Measurements from ENCODE around the gene GSTM3. TPM values are rescaled to one million over a fixed set of nuclear protein-coding genes. Genes with fewer than 3 reads are reported as not detected.
"Not testable (repeated sequence)": the region's sequence is repeated elsewhere in the genome, so short reads cannot be mapped to it uniquely, and the experiment has no call there.

GSTM3 gene
- total and polyA plus RNA-seq, 7 experiments from 2014 or later, result 1.9 to 130 (median 11.9) TPM

GRCh38 chr1:109709822-109710221, 31.0 kb downstream of the GSTM3 start:
- intact Hi-C loops (cut with micrococcal nuclease), result loop anchor here in 1 of 2 donors (5.0 kb wide), 1 partner anchor 43 kb away; the partner anchor contains the start of gene GSTM2
- Mint-ChIP-seq H3K9me3 (peaks cover 4 to 25% (median 11%) of the 10 kb centered on the region in 11 donors), H3K27me3 (peaks cover 12 to 15% (median 13%) of the 10 kb centered on the region in 5 donors), H3K36me3 (peaks cover 7 to 37% (median 12%) of the 10 kb centered on the region in 5 donors)
- H3K27ac Mint-ChIP-seq; H3K27ac ChIP-seq (ENCODE audit: low read depth, low read length); ATAC-seq; DNase-seq; H3K4me1 ChIP-seq (ENCODE audit: control insufficient read depth in 2 of 2, insufficient read depth in 2 of 2, low read length in 2 of 2); H3K27me3 ChIP-seq (ENCODE audit: control insufficient read depth in 2 of 2, insufficient read depth in 2 of 2, low read length in 2 of 2); CTCF ChIA-PET; H3K4me3 ChIP-seq (ENCODE audit: low read length); H3K4me1 Mint-ChIP-seq; H3K9me3 ChIP-seq (ENCODE audit: control insufficient read depth in 2 of 3, low read length in 3 of 3); H3K36me3 ChIP-seq (ENCODE audit: control insufficient read depth in 2 of 3, insufficient read depth in 3 of 3, low read length in 3 of 3); H3K4me3 Mint-ChIP-seq: not testable (repeated sequence)
- POLR2A ChIA-PET, result interaction anchor here (0.6 kb wide), 1 partner anchor 38 kb away, joined by 5 read pairs; no protein-coding TSS in a partner anchor

- CTCF ChIA-PET; H3K9me3 ChIP-seq (ENCODE audit: control insufficient read depth in 2 of 3, low read length in 3 of 3); H3K27ac ChIP-seq (ENCODE audit: low read depth, low read length); H3K27me3 ChIP-seq (ENCODE audit: control insufficient read depth in 2 of 2, insufficient read depth in 2 of 2, low read length in 2 of 2); H3K4me3 ChIP-seq (ENCODE audit: low read length); H3K27ac Mint-ChIP-seq; DNase-seq; H3K36me3 ChIP-seq (ENCODE audit: control insufficient read depth in 2 of 3, insufficient read depth in 3 of 3, low read length in 3 of 3); ATAC-seq; POLR2A ChIA-PET; H3K4me1 ChIP-seq (ENCODE audit: control insufficient read depth in 2 of 2, insufficient read depth in 2 of 2, low read length in 2 of 2); H3K4me3 Mint-ChIP-seq; H3K4me1 Mint-ChIP-seq: not testable (repeated sequence)
- peaks cover 4 to 32% (median 13%) of the 10 kb centered on the region in 11 donors for H3K9me3 Mint-ChIP-seq
- peaks cover 7 to 45% (median 20%) of the 10 kb centered on the region in 5 donors for H3K36me3 Mint-ChIP-seq
- intact Hi-C loops (cut with micrococcal nuclease), result loop anchor here in 1 of 2 donors (5.0 kb wide), 1 partner anchor 42 kb away; the partner anchor contains the start of gene GSTM2
- H3K27me3 Mint-ChIP-seq, result peaks cover 5 to 14% (median 6%) of the 10 kb centered on the region in 5 donors
Observed at GRCh38 chr1:109708949-109709348, 31.9 kb downstream of the GSTM3 start.

- Histone ChIP-seq H3K27me3 (ENCODE audit: control insufficient read depth in 2 of 2, insufficient read depth in 2 of 2, low read length in 2 of 2) (no peaks in the 10 kb centered on the region), H3K36me3 (ENCODE audit: control insufficient read depth in 2 of 3, insufficient read depth in 3 of 3, low read length in 3 of 3) (no peaks in the 10 kb centered on the region), H3K4me1 (ENCODE audit: control insufficient read depth in 2 of 2, insufficient read depth in 2 of 2, low read length in 2 of 2) (no peaks in the 10 kb centered on the region), H3K27ac (ENCODE audit: low read depth, low read length) (no peak overlapping the region), H3K4me3 (ENCODE audit: low read length) (no peak overlapping the region), H3K9me3 (ENCODE audit: control insufficient read depth in 2 of 3, low read length in 3 of 3) (no peaks in the 10 kb centered on the region)
- intact Hi-C loops (cut with micrococcal nuclease), result loop anchor here in 1 of 2 donors (5.0 kb wide), 1 partner anchor 38 kb away; the partner anchor contains the start of gene GSTM2
- Mint-ChIP-seq H3K27me3 (peaks cover 0 to 12% (median 0%) of the 10 kb centered on the region in 5 donors), H3K4me1 (peaks cover 0 to 1% (median 0%) of the 10 kb centered on the region in 7 donors), H3K9me3 (peaks cover 4 to 40% (median 16%) of the 10 kb centered on the region in 11 donors), H3K27ac (no peak overlapping the region), H3K36me3 (peaks cover 8 to 54% (median 24%) of the 10 kb centered on the region in 5 donors), H3K4me3 (no peak overlapping the region)
- ChIA-PET CTCF (interaction anchor here (0.9 kb wide), 1 partner anchor 69 kb away, joined by 3 read pairs; no protein-coding TSS in a partner anchor), POLR2A (no interaction called here)
- DNase-seq (no peak), ATAC-seq (no peak)
Observed at GRCh38 chr1:109705411-109705810, 35.4 kb downstream of the GSTM3 start.

- no peak overlapping the region for H3K4me3 ChIP-seq (ENCODE audit: low read length)
- no peak overlapping the region for H3K4me3 Mint-ChIP-seq
- no peaks in the 10 kb centered on the region for H3K27me3 ChIP-seq (ENCODE audit: control insufficient read depth in 2 of 2, insufficient read depth in 2 of 2, low read length in 2 of 2)
- ChIA-PET POLR2A (no interaction called here), CTCF (no interaction called here)
- no peak overlapping the region for H3K27ac ChIP-seq (ENCODE audit: low read depth, low read length)
- DNase-seq (no peak), ATAC-seq (no peak)
- H3K4me1 Mint-ChIP-seq, result peaks cover 0 to 1% (median 0%) of the 10 kb centered on the region in 7 donors
- intact Hi-C loops (cut with micrococcal nuclease), result loop anchor here in 1 of 2 donors (5.0 kb wide), 1 partner anchor 62 kb away; no protein-coding TSS in a partner anchor
- H3K36me3 ChIP-seq (ENCODE audit: control insufficient read depth in 2 of 3, insufficient read depth in 3 of 3, low read length in 3 of 3), result no peaks in the 10 kb centered on the region
- no peak overlapping the region for H3K27ac Mint-ChIP-seq
- H3K36me3 Mint-ChIP-seq, result peaks cover 5 to 49% (median 21%) of the 10 kb centered on the region in 5 donors
- no peaks in the 10 kb centered on the region for H3K9me3 ChIP-seq (ENCODE audit: control insufficient read depth in 2 of 3, low read length in 3 of 3)
- H3K27me3 Mint-ChIP-seq, result peaks cover 0 to 12% (median 0%) of the 10 kb centered on the region in 5 donors
- peaks cover 3 to 35% (median 11%) of the 10 kb centered on the region in 11 donors for H3K9me3 Mint-ChIP-seq
- H3K4me1 ChIP-seq (ENCODE audit: control insufficient read depth in 2 of 2, insufficient read depth in 2 of 2, low read length in 2 of 2), result no peaks in the 10 kb centered on the region
Observed at GRCh38 chr1:109704173-109704572, 36.7 kb downstream of the GSTM3 start.

GRCh38 chr1:109702940-109703339, 37.9 kb downstream of the GSTM3 start:
- H3K9me3 Mint-ChIP-seq, result peaks cover 0 to 22% (median 2%) of the 10 kb centered on the region in 11 donors
- H3K36me3 ChIP-seq (ENCODE audit: control insufficient read depth in 2 of 3, insufficient read depth in 3 of 3, low read length in 3 of 3); POLR2A ChIA-PET; H3K4me3 ChIP-seq (ENCODE audit: low read length); CTCF ChIA-PET; DNase-seq; H3K4me1 Mint-ChIP-seq; H3K27me3 ChIP-seq (ENCODE audit: control insufficient read depth in 2 of 2, insufficient read depth in 2 of 2, low read length in 2 of 2); H3K27ac Mint-ChIP-seq; H3K4me1 ChIP-seq (ENCODE audit: control insufficient read depth in 2 of 2, insufficient read depth in 2 of 2, low read length in 2 of 2); ATAC-seq; H3K9me3 ChIP-seq (ENCODE audit: control insufficient read depth in 2 of 3, low read length in 3 of 3); H3K4me3 Mint-ChIP-seq; H3K27ac ChIP-seq (ENCODE audit: low read depth, low read length): not testable (repeated sequence)
- intact Hi-C loops (cut with micrococcal nuclease), result loop anchor here in 1 of 2 donors (5.0 kb wide), 1 partner anchor 61 kb away; no protein-coding TSS in a partner anchor
- peaks cover 0 to 12% (median 0%) of the 10 kb centered on the region in 5 donors for H3K27me3 Mint-ChIP-seq
- H3K36me3 Mint-ChIP-seq, result peaks cover under 1 to 44% (median 16%) of the 10 kb centered on the region in 5 donors

- H3K27me3 Mint-ChIP-seq; ATAC-seq; H3K36me3 Mint-ChIP-seq; H3K27ac Mint-ChIP-seq; H3K4me1 ChIP-seq (ENCODE audit: control insufficient read depth in 2 of 2, insufficient read depth in 2 of 2, low read length in 2 of 2); POLR2A ChIA-PET; H3K27me3 ChIP-seq (ENCODE audit: control insufficient read depth in 2 of 2, insufficient read depth in 2 of 2, low read length in 2 of 2); H3K27ac ChIP-seq (ENCODE audit: low read depth, low read length); DNase-seq; H3K9me3 Mint-ChIP-seq; H3K4me3 ChIP-seq (ENCODE audit: low read length); H3K36me3 ChIP-seq (ENCODE audit: control insufficient read depth in 2 of 3, insufficient read depth in 3 of 3, low read length in 3 of 3); H3K4me3 Mint-ChIP-seq; H3K4me1 Mint-ChIP-seq; intact Hi-C loops (cut with micrococcal nuclease); H3K9me3 ChIP-seq (ENCODE audit: control insufficient read depth in 2 of 3, low read length in 3 of 3); CTCF ChIA-PET: not testable (repeated sequence)
Observed at GRCh38 chr1:109697861-109698260, 43.0 kb downstream of the GSTM3 start.

- DNase-seq (no peak), ATAC-seq (no peak)
- Mint-ChIP-seq H3K4me3 (no peak overlapping the region), H3K4me1 (peaks cover 0 to 2% (median 0%) of the 10 kb centered on the region in 7 donors), H3K27ac (no peak overlapping the region), H3K36me3 (peaks cover 0 to 8% (median 5%) of the 10 kb centered on the region in 5 donors), H3K9me3 (no peaks in the 10 kb centered on the region), H3K27me3 (no peaks in the 10 kb centered on the region)
- H3K27me3 ChIP-seq (ENCODE audit: control insufficient read depth in 2 of 2, insufficient read depth in 2 of 2, low read length in 2 of 2), result no peaks in the 10 kb centered on the region
- H3K27ac ChIP-seq (ENCODE audit: low read depth, low read length), result no peak overlapping the region
- H3K36me3 ChIP-seq (ENCODE audit: control insufficient read depth in 2 of 3, insufficient read depth in 3 of 3, low read length in 3 of 3), result no peaks in the 10 kb centered on the region
- POLR2A ChIA-PET, result no interaction called here
- CTCF ChIA-PET, result no interaction called here
- no peak overlapping the region for H3K4me3 ChIP-seq (ENCODE audit: low read length)
- no peaks in the 10 kb centered on the region for H3K4me1 ChIP-seq (ENCODE audit: control insufficient read depth in 2 of 2, insufficient read depth in 2 of 2, low read length in 2 of 2)
- intact Hi-C loops (cut with micrococcal nuclease), result no loop called here
- H3K9me3 ChIP-seq (ENCODE audit: control insufficient read depth in 2 of 3, low read length in 3 of 3), result no peaks in the 10 kb centered on the region
Observed at GRCh38 chr1:109697066-109697465, 43.8 kb downstream of the GSTM3 start.
